Measurements from ENCODE around the gene DENND4B.
"Not testable (repeated sequence)": the region's sequence is repeated elsewhere in the genome, so short reads cannot be mapped to it uniquely, and the experiment has no call there.

The DENND4B gene, protein sequence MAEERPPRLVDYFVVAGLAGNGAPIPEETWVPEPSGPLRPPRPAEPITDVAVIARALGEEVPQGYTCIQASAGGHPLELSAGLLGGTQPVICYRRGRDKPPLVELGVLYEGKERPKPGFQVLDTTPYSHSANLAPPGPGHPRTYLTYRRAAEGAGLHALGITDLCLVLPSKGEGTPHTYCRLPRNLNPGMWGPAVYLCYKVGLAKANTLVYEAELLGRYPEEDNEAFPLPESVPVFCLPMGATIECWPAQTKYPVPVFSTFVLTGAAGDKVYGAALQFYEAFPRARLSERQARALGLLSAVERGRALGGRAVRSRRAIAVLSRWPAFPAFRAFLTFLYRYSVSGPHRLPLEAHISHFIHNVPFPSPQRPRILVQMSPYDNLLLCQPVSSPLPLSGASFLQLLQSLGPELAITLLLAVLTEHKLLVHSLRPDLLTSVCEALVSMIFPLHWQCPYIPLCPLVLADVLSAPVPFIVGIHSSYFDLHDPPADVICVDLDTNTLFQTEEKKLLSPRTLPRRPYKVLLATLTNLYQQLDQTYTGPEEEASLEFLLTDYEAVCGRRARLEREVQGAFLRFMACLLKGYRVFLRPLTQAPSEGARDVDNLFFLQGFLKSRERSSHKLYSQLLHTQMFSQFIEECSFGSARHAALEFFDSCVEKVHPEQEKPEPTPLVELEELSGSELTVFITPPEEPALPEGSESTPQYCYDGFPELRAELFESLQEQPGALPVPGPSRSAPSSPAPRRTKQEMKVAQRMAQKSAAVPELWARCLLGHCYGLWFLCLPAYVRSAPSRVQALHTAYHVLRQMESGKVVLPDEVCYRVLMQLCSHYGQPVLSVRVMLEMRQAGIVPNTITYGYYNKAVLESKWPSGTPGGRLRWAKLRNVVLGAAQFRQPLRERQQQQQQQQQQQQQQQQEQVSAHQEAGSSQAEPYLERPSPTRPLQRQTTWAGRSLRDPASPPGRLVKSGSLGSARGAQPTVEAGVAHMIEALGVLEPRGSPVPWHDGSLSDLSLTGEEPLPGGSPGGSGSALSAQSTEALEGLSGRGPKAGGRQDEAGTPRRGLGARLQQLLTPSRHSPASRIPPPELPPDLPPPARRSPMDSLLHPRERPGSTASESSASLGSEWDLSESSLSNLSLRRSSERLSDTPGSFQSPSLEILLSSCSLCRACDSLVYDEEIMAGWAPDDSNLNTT (N-terminal part only)

DNA sequence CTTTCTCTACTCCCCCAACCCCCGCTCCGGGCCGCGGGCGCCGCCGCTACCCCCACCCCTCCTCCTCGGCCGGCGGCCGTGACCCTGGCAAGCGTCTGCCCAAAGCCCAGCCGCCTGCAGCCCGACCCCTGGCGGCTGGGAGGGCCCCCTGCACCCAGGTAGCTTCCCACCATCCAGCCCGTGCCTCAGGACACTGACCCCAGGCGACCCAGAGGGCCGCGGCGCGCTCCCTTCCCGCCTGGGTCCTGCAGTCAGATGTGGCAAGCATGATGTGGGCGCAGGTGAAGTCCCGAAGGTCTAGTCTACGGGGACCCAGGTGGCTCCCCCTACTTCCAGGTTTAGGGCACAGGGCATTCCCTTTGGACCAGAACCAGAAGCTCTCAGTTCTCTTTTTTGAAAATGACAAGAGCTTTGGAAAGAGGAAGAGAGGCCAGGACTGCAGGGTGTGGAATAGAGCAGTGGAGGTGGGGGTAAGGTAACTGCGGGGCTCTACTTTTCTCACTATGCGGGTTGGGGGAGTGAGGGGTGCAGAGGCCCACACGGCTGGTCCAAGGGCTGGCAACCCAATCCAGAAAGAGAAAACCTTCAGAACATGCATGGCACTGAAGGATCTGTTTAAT, at the start of gene DENND4B:
TSS of gene DENND4B (minus strand) at position 97 of the 620 bp plus-strand sequence. CDS start 2,344 bp downstream, outside the sequence.
- DNase-seq (ENCODE audit: low spot score): peak; percentile 88

DNA sequence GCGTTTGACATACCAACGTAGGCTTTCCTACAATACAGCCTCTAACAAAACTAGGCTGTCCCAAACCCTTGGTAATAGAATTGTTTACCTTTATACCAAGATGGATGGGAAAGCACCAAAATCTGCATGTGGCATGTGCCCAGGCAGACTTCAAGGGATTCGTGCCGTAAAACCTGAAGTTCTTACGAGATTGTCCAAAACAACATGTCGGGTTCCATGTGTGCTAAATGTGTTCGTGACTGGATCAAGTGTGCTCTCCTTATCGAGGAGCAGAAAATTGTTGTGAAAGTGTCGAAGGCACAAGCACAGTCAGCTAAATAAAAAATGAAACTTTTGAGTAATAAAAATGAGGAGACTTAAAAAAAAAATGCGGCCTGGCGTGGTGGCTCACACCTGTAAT, 49.1 kb upstream of the DENND4B start:
- no peak for DNase-seq (ENCODE audit: low spot score)

DNA sequence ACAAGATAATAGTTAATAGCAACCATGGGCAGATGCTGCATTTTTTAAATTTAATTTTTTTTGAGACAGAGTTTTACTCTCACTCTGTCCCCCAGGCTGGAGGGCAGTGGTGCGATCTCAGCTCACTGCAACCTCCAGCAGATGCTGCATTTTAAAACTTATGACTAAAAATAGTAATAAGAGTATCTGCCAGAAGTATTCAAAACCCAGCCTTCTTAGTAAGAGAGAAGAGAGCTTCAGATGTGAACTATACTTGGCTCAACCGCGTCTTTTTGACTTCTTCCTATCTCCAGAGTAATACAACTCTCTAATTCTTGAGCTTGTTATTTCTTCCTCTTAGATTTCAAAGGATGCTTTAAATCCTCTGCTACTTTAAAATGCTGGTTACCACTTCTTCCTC, 48.7 kb upstream of the DENND4B start:
- no peak for DNase-seq (ENCODE audit: low spot score)

DNA sequence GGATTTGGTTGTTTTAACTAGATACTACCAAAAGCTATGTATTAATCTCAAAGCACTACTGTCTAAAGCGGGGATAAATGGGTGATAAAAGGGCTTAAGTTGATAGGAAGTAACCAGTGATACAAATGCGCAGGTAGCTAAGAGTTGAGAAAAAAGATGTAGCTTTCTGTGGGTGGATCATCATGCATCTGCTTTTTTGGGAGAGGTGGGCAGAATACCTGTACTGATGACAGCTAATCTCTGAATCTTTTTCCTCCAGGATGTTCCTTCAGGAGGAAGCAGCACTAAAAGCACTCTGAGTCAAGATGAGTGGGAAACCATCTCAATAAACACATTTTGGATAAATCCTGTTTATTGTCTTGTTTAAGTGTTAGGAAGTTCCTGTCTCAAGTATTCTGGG, 45.3 kb upstream of the DENND4B start:
- no peak for DNase-seq (ENCODE audit: low spot score)

DNA sequence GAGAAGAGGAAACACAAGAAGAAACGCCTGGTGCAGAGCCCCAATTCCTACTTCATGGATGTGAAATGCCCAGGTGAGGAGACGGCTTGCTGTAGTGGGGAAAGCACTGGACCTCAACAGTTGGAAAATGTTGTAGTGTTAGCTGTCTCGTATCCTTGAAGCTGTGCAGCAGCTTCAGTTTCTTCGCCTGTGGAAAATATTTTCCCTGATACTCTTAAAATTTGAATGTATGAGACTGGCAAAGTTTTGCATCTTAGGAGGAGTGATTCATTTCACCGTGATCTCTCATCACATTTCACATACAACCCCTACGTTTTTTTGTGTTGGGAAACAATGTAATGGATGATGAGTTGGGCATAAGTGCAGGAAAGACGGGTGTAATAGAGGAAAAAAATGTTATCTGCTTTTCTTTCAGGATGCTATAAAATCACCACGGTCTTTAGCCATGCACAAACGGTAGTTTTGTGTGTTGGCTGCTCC, 44.7 kb upstream of the DENND4B start:
- no peak for DNase-seq (ENCODE audit: low spot score)

DNA sequence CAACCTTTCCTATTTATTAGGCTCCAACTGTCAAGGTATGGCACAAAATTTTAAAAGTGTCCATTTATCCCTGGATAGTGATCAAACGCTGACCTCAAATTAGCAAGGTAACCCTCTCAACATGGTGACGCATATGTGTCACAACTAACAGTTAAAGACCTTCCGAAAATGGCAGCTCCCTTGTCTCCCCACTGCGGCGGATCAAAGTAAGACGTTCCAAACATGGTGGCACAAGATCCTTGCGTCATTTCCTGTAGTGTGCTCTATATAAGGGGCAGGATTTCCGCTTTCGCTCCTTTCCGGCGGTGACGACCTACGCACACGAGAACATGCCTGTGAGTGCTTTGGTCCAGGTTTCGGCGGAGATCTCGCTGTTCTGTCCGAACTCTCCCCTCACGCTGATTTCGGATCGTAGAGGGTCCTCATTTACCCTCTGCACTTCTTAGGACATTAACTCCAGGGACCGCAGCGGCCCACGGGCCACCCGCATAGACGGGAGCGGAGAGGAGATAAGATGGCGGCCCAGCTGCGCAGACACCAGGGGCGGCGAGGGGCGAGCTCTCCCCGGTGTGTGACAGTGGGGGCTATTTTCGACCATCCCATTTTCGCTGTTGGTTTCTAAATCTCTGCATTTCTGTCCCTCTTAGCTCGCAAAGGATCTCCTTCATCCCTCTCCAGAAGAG, 44.1 kb upstream of the DENND4B start, which contains the start of gene RPS27:
TSS of gene RPS27 (plus strand) at position 295 of the 683 bp plus-strand sequence. CDS start at position 330, 35 bp downstream.
- peak; percentile 91 for DNase-seq (ENCODE audit: low spot score)

DNA sequence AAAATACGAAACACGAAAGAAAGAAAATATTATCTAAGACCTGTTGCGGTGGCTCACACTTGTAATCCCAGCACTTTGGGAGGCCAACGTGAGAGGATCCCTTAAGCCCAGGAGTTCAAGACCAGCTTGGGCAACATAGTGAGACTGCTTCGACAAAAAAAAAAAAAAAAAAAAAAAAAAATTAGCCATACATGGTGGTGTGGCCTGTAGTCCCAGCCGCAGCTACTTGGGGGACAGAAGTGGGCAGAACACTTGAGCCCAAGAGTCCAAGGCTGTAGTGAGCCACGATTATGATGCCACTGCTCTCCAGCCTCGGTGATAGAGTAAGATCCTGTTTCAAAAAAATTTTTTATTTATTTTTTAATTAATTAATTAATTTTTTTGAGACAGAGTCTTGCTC, 41.1 kb upstream of the DENND4B start:
- no peak for DNase-seq (ENCODE audit: low spot score)

DNA sequence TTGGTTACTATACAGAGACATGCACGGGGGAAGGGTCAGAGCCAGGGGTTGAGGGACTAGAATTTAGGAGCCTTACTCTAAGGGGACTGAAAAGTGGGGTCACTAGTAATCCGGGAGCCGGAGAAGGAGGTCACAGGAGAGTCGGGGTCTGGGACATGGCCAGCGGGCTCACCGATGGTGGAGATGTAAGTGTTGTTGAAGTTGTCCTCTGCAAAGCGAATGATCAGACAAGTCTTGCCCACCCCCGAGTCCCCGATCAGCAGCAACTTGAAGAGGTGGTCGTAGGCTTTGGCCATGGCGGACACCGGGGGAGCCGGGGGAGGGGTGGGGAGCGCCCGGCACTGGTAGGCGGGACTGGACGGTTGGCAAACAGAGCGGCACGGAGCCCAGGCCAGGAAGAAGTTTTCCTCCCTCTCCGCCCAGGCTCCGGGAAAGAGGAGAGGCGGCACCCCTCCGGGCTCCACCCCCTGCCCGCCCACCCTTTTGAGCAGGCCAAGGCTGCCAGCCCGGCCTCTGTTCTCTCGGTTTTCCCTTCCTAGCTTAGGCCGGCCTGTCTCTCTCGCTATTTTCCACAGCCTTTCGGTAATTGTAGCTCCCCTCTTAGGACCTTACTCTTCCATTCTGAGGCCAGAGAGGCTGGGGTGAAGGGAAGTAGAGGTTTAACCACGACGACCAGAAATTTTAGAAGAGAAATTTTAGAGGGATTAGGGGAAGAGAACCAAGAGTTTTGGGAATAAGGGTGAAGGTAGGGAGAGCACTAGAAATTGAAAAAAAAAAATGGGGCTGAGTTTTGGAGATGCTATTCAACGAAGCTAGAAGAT, 39.6 kb upstream of the DENND4B start, which contains the start of gene RAB13:
TSS of gene RAB13 (minus strand) at position 399 of the 821 bp plus-strand sequence. CDS start at position 296, 103 bp downstream.
- DNase-seq (ENCODE audit: low spot score): peak; percentile 90

DNA sequence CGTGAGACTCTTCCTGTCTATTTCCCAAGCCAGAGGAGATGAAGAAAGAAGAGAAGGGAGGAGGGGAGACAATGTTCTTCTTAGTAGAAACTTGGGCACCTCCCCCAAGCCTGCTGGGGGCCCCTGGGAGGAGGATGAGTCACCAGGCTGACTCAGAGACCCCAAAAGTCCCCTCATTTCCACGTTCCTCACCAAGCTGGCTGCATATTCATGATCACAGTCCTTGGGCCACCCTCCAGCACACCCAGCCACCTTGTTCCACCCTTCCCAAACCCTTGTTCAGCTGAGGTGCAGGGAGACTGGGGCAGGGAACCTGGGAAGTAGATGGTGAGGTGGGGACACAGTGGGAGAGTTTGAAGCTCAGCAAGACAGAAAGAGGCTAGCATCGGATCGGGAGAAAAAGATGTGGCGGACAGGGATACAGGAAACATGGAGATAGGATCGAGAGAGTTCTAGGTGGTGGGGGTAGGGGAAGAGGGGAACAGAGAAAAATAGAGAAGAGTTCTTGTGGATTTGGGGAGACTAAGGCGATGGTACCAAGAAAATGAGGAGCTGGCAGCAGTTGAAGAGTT, 38.9 kb upstream of the DENND4B start:
- no peak for DNase-seq (ENCODE audit: low spot score)

DNA sequence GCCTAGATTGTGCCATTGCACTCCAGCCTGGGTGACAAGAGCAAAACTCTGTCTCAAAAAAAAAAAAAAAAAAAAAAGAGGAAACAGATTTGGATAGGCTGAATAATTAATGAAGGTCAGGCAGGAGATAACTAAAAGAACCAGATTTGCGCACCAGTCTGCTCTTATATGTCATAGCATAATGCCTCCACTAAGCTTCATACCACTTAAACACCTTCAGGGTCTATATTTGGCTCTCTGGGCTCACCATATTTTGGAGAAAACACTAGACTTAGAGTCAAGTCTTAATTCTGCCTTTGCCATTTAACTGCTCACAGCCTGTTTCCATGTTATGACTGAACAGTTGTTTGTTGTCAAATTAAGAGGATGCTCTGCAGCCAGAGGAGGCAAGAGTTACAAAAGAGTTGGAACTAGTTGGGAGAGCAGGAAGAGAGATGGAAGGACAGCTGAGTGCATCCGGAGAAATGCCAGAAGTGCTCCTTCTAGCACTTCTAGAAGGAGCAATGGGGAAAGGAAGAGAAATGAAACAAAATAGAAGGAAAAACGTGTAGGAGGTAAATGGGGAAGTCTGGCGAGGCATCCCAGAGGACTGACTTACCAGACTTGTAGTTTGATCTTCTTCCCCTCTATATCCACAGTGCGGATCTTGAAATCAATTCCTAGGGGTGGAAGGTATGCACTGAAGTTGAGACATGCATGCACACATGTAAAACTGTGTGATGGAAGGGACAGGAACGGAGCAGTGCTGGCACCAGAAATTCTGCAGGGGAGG, 37.8 kb upstream of the DENND4B start:
- DNase-seq (ENCODE audit: low spot score): no peak

DNA sequence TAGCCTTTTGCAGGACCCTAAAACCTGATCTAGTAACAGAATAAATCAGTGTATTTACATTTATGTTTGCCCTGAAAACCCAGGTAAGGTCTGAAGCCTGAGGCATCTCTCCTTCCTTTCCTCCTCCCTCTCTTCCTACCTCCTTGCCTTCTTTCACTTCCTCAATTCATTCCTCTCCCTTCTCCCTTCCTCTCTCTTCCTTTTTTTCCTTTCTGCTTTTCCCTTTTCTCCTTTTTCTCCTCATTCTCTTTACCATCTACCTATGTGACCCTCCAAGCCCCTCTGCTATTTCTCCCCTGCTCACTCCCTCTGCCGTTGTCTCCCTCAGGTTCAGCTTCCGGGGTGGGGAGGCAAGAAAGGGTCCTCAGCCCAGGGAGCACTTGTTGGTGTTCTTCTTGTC, 35.2 kb upstream of the DENND4B start:
- not testable (repeated sequence) for DNase-seq (ENCODE audit: low spot score)

DNA sequence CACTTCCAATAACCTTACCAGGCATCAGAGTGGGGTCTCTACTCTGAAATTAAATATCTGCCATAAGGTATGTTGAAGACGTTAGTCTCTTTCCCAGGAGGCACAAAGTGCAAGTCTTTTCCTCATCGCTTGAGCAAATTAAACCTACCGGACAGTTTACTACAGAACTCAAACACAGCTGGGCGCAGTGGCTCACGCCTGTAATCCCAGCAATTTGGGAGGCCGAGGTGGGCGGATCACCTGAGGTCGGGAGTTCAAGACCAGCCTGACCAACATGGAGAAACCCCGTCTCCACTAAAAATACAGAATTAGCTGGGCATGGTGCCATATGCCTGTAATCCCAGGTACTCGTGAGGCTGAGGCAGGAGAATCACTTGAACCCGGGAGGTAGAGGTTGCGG, 32.6 kb upstream of the DENND4B start:
- not testable (repeated sequence) for DNase-seq (ENCODE audit: low spot score)

DNA sequence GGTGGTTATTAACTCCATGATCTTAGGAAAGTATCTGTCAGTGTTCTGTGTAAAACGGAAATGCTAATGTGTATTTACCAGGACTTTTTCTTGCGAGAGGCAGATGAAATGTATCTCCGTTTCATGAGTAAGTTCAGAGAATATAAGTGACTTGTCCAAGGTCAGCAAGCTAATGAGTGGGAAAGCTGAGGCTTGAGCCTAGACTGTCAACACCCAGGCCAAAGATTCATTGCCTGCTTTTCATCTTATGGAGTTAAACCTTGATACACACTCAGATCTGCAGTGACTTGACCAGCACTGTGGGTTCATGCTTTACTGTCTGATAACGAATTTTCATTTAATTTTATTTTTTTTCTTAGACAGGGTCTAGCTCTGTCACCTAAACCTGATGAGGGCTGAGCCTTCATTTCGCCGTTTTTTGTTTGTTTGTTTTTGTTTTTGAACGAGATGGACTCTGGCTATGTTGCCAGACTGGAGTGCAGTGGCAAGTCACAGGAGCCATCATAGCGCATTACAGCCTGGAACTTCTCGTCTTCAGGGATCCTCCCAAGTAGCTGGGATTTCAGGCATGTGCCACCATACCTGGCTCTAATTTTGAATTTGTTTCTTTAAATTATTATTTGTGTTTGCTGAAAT, 31.9 kb upstream of the DENND4B start:
- DNase-seq (ENCODE audit: low spot score): no peak

DNA sequence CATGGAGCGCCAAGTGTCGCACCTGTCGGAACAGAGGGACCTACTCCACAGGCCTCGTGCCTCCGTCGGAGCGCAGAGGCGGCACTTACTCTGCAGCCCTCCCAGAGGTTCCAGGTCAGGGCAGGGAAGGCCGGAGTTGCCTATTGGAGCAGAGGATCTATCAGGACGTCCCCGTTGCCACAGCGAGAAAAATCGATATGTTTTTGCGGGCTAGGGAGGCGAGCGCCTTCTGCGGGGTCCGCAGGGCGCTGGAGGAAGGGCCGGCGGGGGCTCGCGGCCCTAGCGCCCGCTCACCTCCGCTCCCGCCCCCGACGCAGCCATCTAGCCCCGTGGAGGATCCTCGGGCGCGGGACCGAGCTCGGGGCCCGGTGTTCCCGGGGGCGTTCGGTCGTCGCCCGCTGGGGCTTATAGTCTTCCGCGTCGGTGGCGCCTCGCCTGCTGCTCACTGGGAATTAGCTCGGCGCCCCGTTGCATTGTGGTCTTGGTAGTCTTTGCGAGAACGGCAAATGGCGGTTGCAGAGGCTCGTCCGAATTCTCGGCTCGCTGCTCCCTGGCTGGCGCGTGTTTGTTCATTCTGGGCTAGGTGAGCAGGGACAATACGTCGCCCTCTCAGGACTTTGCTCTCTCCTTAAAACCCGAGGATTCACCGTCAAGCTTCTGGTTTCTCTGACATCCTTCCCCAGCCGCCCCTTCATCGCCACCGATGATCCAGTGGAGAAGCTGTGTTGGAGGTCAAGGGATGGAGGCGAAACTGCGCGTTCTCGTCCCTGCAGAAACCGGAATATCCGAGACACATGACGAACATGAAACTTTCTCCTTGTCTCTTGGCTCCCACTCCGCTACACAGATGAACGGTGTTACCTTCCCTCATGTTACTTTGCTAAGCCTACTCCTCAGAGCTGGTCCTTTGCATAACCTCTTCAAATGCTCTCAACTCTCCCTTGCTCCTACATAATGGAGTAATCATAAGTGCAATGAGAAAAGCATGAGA, 31.0 kb upstream of the DENND4B start, which contains the start of gene JTB:
TSS of gene JTB (minus strand) at position 425 of the 991 bp plus-strand sequence. CDS start at position 3, 422 bp downstream.
- DNase-seq (ENCODE audit: low spot score): peak; percentile 92

DNA sequence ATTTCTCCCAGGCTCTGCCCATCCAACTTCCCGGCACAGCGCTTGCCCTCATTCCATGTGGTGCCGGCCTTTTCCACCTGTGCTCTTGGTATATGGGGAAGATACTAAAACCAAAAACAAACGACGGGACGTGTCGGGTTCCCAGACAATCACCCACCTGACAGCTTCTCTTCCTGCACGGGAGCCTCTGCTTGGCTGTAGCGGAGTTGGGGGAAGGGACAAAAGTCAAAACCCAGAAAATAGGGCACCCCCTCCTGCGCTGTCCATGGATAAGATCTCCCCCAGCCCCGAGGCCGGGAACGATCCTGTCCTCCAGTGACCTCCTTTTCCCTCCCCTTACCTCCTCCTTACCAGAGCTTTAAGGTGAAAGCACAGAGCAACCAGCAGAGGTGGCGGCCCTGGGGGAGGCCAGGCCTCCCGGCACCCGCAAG, 30.3 kb upstream of the DENND4B start:
- DNase-seq (ENCODE audit: low spot score): no peak

DNA sequence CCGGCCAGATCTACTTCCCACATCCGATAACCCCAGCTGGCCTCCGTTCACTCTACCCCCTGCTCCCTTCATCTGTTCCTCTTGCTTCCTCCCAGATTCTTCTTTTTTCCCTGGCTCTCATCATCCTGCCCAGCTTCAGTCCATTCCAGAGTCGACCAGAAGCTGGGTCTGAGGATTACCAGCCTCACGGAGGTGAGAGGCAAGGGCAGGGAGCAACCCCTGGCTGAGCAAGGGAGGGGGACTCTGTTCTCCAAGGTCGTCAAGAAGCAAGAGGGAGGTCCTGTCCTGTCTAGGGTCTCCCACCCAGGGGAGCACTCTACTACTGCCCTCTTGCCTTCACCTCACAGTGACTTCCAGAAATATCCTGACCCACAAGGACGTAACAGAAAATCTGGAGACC, 27.0 kb upstream of the DENND4B start:
- DNase-seq (ENCODE audit: low spot score): no peak

DNA sequence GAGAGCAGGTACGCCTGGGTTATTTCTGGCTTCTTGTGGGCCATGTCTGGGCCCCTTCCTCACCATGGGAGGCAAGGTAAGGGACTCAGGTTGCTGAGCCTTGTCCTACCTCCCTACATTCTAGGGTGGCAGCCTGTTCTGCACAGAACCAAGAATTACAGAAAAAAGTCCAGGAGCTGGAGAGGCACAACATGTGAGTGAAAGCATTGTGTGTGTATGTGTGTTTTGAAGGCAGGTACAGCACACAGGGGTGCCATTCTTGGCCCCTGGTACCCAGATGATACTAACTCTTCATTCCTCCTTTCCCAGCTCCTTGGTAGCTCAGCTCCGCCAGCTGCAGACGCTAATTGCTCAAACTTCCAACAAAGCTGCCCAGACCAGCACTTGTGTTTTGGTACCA, 26.6 kb upstream of the DENND4B start:
- DNase-seq (ENCODE audit: low spot score): no peak

All from ecto neural progenitor cell (in vitro differentiated cells).